Tibial nerve (tissue), 4 donors: Measurements from ENCODE around the gene MTA2. TPM values are rescaled to one million over a fixed set of nuclear protein-coding genes. Genes with fewer than 3 reads are reported as not detected.
"Not testable (repeated sequence)": the region's sequence is repeated elsewhere in the genome, so short reads cannot be mapped to it uniquely, and the experiment has no call there.

Source experiments
- DNase-seq, 2 donors: peaks; one replicate each; pipeline ENCODE4 v3.0.0-alpha.2; 2019; ENCODE audit warnings: low spot score in 2 of 2
- H3K27ac ChIP-seq, 4 donors: fragments of 200-600 bp; sonication (generic) in 3 of 4; one replicate each; pipeline ENCODE4 v1.5.1; 2017 to 2019; ENCODE audit warnings: mild to moderate bottlenecking in 1 of 4
- H3K27me3 ChIP-seq, 2 donors: fragments of 200-600 bp; sonication (generic) in 1 of 2; one replicate each; pipeline versions ENCODE4 v1.5.1 to v1.6.0; 2017 to 2019
- H3K36me3 ChIP-seq, 3 donors: fragments of 200-600 bp; sonication (generic); one replicate each; pipeline ENCODE4 v1.5.1; 2018 to 2019
- H3K4me1 ChIP-seq, 4 donors: fragments of 200-600 bp; sonication (generic) in 3 of 4; one replicate each; pipeline ENCODE4 v1.5.1; 2017 to 2019
- H3K4me3 ChIP-seq, 4 donors: fragments of 200-600 bp; sonication (generic) in 3 of 4; one replicate each; pipeline ENCODE4 v1.5.1; 2017 to 2019; ENCODE audit warnings: mild to moderate bottlenecking in 1 of 4, moderate library complexity in 1 of 4
- H3K9me3 ChIP-seq, 4 donors: fragments of 200-600 bp; sonication (generic) in 3 of 4; one replicate each; pipeline ENCODE4 v1.5.1; 2017 to 2019
- EP300 ChIP-seq, 2 donors: sonication (generic); formaldehyde crosslinking; IDR thresholded peaks; one replicate each; pipeline ENCODE4 v1.6.1; 2017; ENCODE audit warnings: antibody characterized with exemption in 2 of 2, mild to moderate bottlenecking in 1 of 2
- POLR2A ChIP-seq, 2 donors: fragments of 450-650 bp; IDR thresholded peaks; one replicate each; pipeline ENCODE4 v1.6.1; 2017; ENCODE audit warnings: antibody characterized with exemption in 2 of 2, mild to moderate bottlenecking in 2 of 2, moderate library complexity in 2 of 2
- WGBS, 2 donors: methylation state at CpG; one replicate each; pipeline ENCODE4 v1.1.5; 2018; 5-methylcytosine and 5-hydroxymethylcytosine counted together
- total RNA-seq, 4 donors: library from RNA; depleted of rRNA; stranded (reverse); fragments of >200 nt; gene quantifications; one replicate each; pipeline ENCODE4 v1.1.0, GENCODE V29; 2016
- TF ChIP-seq, protein P1 (sequence below), 5 experiments: fragments of 200-600 bp in 3 of 5; fragments of 450-650 bp in 2 of 5; sonication (generic) in 3 of 5; IDR thresholded peaks; one replicate each; pipeline ENCODE4 v1.5.1; 2016 to 2019; ENCODE audit warnings: antibody characterized with exemption in 5 of 5, mild to moderate bottlenecking in 3 of 5, moderate library complexity in 2 of 5

Gene MTA2
- total RNA-seq, 4 donors from 2014 or later, result 79.5 to 95.3 (median 88.8) TPM

- WGBS, 2 donors, result 28 to 35% methylated on average over 8 of the region's 8 CpGs
- H3K27ac ChIP-seq, result peak overlapping the region; percentile 60 to 95 (median 88)
- peaks cover 0 to 28% (median 19%) of the 10 kb centered on the region in 4 donors for H3K4me1 ChIP-seq
- peaks cover under 1 to 40% (median 2%) of the 10 kb centered on the region in 3 donors for H3K36me3 ChIP-seq
- peak overlapping the region; percentile 72 to 92 (median 80) for H3K4me3 ChIP-seq
- TF ChIP-seq, protein P1, sequence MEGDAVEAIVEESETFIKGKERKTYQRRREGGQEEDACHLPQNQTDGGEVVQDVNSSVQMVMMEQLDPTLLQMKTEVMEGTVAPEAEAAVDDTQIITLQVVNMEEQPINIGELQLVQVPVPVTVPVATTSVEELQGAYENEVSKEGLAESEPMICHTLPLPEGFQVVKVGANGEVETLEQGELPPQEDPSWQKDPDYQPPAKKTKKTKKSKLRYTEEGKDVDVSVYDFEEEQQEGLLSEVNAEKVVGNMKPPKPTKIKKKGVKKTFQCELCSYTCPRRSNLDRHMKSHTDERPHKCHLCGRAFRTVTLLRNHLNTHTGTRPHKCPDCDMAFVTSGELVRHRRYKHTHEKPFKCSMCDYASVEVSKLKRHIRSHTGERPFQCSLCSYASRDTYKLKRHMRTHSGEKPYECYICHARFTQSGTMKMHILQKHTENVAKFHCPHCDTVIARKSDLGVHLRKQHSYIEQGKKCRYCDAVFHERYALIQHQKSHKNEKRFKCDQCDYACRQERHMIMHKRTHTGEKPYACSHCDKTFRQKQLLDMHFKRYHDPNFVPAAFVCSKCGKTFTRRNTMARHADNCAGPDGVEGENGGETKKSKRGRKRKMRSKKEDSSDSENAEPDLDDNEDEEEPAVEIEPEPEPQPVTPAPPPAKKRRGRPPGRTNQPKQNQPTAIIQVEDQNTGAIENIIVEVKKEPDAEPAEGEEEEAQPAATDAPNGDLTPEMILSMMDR (IDR thresholded peaks at IDR 0.05), result no peak
- TF ChIP-seq EP300 (IDR thresholded peaks at IDR 0.05) (no peak), POLR2A (IDR thresholded peaks at IDR 0.05) (no peak)
- H3K9me3 ChIP-seq, result no peaks in the 10 kb centered on the region
- no peak for DNase-seq
- H3K27me3 ChIP-seq, result no peaks in the 10 kb centered on the region
These were observed 19.4 kb upstream of the MTA2 start for GRCh38 chr11:62621027-62621566.

DNA sequence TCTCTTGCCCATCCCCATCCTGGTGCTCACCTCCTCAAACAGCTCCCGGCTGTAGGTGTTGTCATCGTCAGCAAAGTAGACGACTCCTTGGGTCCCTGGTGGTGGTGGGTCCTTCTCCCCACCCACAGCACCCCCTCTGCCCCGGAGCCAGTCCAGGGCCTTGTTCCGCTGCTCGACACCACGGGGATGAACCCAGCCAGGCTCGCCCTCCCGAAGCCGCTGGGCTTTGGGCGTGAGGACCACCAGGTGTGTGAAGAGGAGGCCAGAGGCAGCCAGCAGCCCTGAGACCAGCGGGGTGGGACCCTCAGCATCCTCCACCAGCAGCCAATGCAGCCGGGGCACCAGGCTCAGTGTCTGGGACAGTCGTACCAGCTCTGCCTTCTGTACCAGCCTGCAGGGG is 15.3 kb upstream of the MTA2 start:
- not testable (repeated sequence) for H3K27ac ChIP-seq
- 86 to 89% methylated on average over 13 of the region's 14 CpGs for WGBS, 2 donors

GRCh38 chr11:62615521-62615920 is 13.9 kb upstream of the MTA2 start:
- Histone ChIP-seq H3K27me3 (no peaks in the 10 kb centered on the region), H3K9me3 (no peaks in the 10 kb centered on the region), H3K36me3 (peaks cover 0 to 49% (median 0%) of the 10 kb centered on the region in 3 donors), H3K4me1 (peaks cover 6 to 34% (median 22%) of the 10 kb centered on the region in 4 donors), H3K27ac (peak overlapping the region in 1 of 4 donors; percentile 95), H3K4me3 (no peak overlapping the region)
- WGBS, 2 donors, result 78 to 81% methylated on average over 6 to 7 of the region's 7 CpGs
- no peak for TF ChIP-seq EP300 (IDR thresholded peaks at IDR 0.05)
- TF ChIP-seq, protein P1 (IDR thresholded peaks at IDR 0.05), result no peak
- no peak for TF ChIP-seq POLR2A (IDR thresholded peaks at IDR 0.05)
- DNase-seq, result no peak

More for the DNA sequence above, 15.3 kb upstream of the MTA2 start:
- not testable (repeated sequence) for DNase-seq, H3K4me3 ChIP-seq, H3K27me3 ChIP-seq, H3K9me3 ChIP-seq
- peaks cover 0 to 31% (median 20%) of the 10 kb centered on the region in 4 donors for H3K4me1 ChIP-seq
- peaks cover 0 to 44% (median 0%) of the 10 kb centered on the region in 3 donors for H3K36me3 ChIP-seq

- Histone ChIP-seq H3K27me3 (no peaks in the 10 kb centered on the region), H3K36me3 (peaks cover 0 to 62% (median 0%) of the 10 kb centered on the region in 3 donors), H3K4me3 (no peak overlapping the region), H3K4me1 (peaks cover 6 to 35% (median 16%) of the 10 kb centered on the region in 4 donors), H3K27ac (peak overlapping the region in 3 of 4 donors; percentile 27 to 95 (median 95)), H3K9me3 (no peaks in the 10 kb centered on the region)
- TF ChIP-seq, protein P1 (IDR thresholded peaks at IDR 0.05), result no peak
- no peak for TF ChIP-seq POLR2A (IDR thresholded peaks at IDR 0.05)
- no peak for TF ChIP-seq EP300 (IDR thresholded peaks at IDR 0.05)
- DNase-seq, result no peak
- WGBS, 2 donors, result 75 to 76% methylated on average over 8 of the region's 8 CpGs
These were observed 12.6 kb upstream of the MTA2 start for GRCh38 chr11:62614275-62614674.

DNA sequence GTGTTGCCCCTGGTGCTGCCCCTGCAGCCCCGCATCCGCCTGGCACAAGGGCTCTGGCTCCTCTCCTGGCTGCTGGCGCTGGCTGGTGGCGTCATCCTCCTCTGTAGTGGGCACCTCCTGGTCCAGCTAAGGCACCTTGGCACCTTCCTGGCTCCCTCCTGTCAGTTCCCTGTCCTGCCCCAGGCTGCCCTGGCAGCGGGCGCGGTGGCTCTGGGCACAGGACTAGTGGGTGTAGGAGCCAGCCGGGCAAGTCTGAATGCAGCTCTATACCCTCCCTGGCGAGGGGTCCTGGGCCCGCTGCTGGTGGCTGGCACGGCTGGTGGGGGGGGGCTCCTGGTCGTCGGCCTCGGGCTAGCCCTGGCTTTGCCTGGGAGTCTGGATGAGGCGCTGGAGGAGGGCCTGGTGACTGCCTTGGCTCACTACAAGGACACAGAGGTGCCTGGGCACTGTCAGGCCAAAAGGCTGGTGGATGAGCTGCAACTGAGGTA is 11.7 kb upstream of the MTA2 start:
- H3K4me1 ChIP-seq, result peaks cover 6 to 34% (median 16%) of the 10 kb centered on the region in 4 donors
- WGBS, 2 donors, result 50 to 60% methylated on average over 8 to 10 of the region's 15 CpGs
- H3K9me3 ChIP-seq, result no peaks in the 10 kb centered on the region
- no peaks in the 10 kb centered on the region for H3K27me3 ChIP-seq
- TF ChIP-seq POLR2A (IDR thresholded peaks at IDR 0.05) (no peak), EP300 (IDR thresholded peaks at IDR 0.05) (no peak)
- TF ChIP-seq, protein P1 (IDR thresholded peaks at IDR 0.05), result no peak
- peak overlapping the region; percentile 88 to 96 (median 95) for H3K27ac ChIP-seq
- DNase-seq, result no peak
- peaks cover 0 to 63% (median 0%) of the 10 kb centered on the region in 3 donors for H3K36me3 ChIP-seq
- H3K4me3 ChIP-seq, result peak overlapping the region; percentile 65 to 75 (median 71)
